Measurements from ENCODE around the gene PRKCA.

- TF ChIP-seq RFXAP (CRISPR knock-in tag; IDR thresholded peaks at IDR 0.05; ENCODE audit: borderline replicate concordance) (no peak), ELF4 (CRISPR knock-in tag; IDR thresholded peaks at IDR 0.05; ENCODE audit: borderline replicate concordance) (no peak), SRSF1 (optimal IDR thresholded peaks at IDR 0.05; ENCODE audit: low read depth, low read length) (no peak), ZNF280D (CRISPR knock-in tag; IDR thresholded peaks at IDR 0.05) (no peak), GLMP (CRISPR knock-in tag; IDR thresholded peaks at IDR 0.05; ENCODE audit: borderline replicate concordance) (no peak), EED (CRISPR knock-in tag; IDR thresholded peaks at IDR 0.05) (no peak), CREB1 (IDR thresholded peaks at IDR 0.05) (no peak), CREB1 (CRISPR knock-in tag; IDR thresholded peaks at IDR 0.05) (no peak)
Observed at GRCh38 chr17:66840061-66840460, 537.6 kb downstream of the PRKCA start.

Data from HepG2 (cell line).